Measurements from ENCODE around the gene TSPYL4.

TSPYL4 gene

GRCh38 chr6:116271149-116271708 is 17.4 kb upstream of the TSPYL4 start:
- DNase-seq (ENCODE audit: low read depth in 2 of 2): no peak

- no peak for DNase-seq (ENCODE audit: low read depth in 2 of 2)
Observed at GRCh38 chr6:116268589-116269293, 14.9 kb upstream of the TSPYL4 start.

GRCh38 chr6:116267836-116268588 is 14.1 kb upstream of the TSPYL4 start:
- no peak for DNase-seq (ENCODE audit: low read depth in 2 of 2)

GRCh38 chr6:116266803-116267202 is 12.9 kb upstream of the TSPYL4 start:
- no peak for DNase-seq (ENCODE audit: low read depth in 2 of 2)

GRCh38 chr6:116265041-116265829 is 11.4 kb upstream of the TSPYL4 start:
- DNase-seq (ENCODE audit: low read depth in 2 of 2): no peak

DNA sequence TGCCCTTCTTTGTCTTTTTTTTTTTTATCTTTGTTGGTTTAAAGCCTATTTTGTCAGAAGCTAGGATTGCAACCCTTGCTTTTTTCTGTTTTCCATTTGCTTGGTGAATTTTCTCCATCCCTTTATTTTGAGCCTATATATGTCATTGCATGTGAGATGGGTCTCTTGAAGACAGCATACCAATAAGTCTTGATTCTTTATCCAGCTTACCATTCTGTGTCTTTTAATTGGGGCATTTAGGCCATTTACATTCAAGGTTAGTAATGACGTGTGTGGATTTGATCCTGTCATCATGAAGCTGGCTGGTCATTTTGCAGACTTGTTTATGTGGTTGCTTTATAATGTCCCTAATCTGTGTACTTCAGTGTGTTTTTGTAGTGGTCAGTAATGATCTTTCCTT is 9.5 kb upstream of the TSPYL4 start:
- DNase-seq (ENCODE audit: low read depth in 2 of 2): no peak

GRCh38 chr6:116258520-116258919 is 4.6 kb upstream of the TSPYL4 start:
- no peak for DNase-seq (ENCODE audit: low read depth in 2 of 2)

GRCh38 chr6:116256694-116257093 is 2.8 kb upstream of the TSPYL4 start:
- DNase-seq (ENCODE audit: low read depth in 2 of 2): no peak

DNA sequence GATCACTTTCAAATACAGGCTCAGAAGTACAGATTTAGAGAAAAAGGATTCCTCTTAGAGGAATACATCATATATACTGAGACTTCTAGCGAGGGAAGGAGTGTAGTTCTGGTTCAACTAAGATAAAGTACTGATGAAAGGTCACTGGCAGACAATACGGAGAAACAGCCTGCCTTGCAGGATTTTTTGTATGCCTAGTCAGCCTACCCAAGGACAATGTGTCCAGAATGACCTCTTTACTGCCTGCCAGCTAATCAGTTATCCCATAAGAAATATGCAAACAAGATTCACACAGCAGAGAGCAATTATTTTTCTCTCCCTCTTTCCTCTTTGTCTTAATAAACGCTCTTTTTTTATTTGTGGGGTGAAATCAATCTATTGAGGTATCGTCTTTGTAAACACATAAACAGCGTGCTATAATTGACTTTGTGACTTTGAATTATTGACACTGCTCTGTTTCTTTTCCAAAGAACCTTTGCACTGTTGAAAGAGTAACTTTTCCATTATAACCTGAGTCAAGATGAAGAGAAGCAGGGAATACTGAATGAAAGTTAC is 1.4 kb upstream of the TSPYL4 start:
- no peak for DNase-seq (ENCODE audit: low read depth in 2 of 2)

DNA sequence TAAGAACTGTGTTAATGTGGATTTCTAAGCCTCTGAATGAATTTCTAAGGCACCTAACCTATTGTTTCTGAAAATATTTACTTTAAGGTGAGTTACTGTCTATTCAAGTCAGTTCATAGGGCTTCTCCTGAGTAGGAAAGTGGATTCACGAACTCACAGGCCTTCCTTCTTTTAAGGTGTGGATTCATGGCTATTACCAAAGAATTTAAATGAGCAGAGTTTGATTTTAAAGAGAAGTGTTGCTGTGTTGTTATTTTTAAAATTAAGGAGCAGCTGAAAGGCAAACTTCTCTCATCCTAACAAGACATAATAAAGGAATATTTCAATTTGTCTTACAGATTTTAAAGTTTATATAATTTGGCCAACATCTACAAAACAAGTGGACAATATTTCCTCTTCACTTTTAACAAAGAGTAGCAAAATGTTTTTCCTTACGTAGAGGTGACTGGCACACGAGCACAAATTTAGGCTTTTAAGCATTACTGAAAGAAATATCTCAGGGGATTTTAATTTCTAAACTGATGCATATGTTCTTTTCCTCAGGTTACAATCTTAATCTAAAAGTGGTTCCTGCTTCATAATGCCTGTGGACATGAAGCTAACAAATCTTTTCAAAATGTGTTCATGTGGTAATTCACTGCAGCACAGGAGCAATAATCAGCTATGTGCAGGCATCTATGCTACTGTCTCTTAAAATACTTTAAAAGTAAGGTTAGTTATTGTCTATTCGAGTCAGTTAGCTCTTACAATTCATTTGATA is 602 bp upstream of the TSPYL4 start:
- DNase-seq (ENCODE audit: low read depth in 2 of 2): no peak

- no peak for DNase-seq (ENCODE audit: low read depth in 2 of 2)
Observed at GRCh38 chr6:116253188-116253504, 729 bp downstream of the TSPYL4 start.

DNA sequence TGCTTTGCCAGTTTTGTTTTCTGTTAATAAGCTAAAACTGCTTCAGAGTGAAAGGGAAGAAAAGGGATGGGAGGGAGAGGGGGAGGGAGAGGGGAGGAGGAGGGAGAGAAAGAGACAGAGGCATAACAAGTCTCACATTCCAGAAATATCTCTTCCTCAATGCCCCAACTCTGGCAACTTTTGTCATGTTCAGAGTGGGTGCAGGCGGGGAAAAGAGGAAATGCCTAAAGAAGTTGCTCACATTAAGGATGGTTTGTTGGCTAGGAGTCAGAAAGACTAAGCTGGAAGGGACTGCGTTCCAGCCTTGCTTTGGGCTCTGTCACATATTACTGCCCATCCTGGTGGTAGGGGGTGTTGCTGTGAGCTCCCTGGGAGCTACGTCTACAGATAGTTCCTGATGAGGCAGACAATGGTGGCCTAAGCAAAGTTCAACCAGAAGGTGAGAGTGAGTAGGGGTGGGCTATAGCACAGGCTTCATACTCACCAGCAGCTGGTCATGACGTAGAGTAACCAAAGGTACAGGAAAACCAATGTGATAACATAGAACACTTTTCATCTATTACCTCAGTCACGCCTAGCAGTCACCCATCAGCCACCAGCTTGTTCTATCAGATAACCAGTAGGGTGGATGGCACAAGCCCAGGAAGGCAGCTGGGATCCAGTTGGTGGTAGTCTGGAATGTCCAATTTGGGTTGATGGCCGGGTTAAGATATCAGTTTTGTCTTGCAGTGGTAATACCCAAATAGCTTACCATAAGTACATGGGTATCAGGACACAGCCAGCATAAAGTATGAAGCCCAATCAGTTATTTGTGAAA is 2.1 kb downstream of the TSPYL4 start:
- no peak for DNase-seq (ENCODE audit: low read depth in 2 of 2)

- no peak for DNase-seq (ENCODE audit: low read depth in 2 of 2)
Observed at GRCh38 chr6:116248577-116248976, 5.3 kb downstream of the TSPYL4 start.

DNA sequence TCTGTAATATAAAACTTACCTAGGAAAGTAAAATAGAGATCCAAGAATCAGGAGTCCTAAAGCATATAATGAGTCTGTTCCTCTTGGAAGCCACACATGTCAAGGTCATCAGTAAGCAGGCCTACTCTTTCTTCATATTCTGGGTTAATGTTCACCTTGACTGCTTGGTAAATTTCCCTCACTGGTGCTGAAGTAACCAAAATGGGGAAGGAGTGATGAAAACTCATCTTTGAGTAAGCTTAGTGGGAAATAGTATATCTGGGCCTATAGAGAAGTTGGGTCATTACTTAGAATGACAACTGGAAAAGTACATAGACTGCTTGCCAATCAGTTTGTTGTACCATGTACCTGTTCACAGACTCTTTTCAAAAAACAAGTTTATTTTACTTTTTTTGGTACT is 6.6 kb downstream of the TSPYL4 start:
- DNase-seq (ENCODE audit: low read depth in 2 of 2): no peak

DNA sequence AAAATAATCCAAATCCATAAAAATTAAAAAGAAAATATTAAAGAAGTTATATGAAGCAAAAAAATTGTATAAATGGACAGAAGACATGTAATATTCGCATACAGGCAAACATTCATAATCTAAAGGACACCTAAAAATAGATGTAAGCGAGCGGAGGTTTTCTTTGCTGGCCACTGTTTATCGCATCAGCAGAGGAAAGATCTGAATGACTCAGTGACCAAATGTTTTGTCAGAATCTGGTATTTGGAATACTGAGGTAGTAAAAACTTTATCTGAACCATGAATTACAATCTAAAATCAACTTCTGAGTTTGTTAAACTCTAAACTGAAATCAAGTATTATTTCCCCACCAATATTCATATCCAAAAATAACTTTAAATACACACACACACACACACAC is 7.8 kb downstream of the TSPYL4 start:
- DNase-seq (ENCODE audit: low read depth in 2 of 2): no peak

- DNase-seq (ENCODE audit: low read depth in 2 of 2): no peak
Observed at GRCh38 chr6:116244284-116244683, 9.6 kb downstream of the TSPYL4 start.

GRCh38 chr6:116239856-116240255 is 14.0 kb downstream of the TSPYL4 start:
- no peak for DNase-seq (ENCODE audit: low read depth in 2 of 2)

GRCh38 chr6:116239256-116239655 is 14.6 kb downstream of the TSPYL4 start:
- DNase-seq (ENCODE audit: low read depth in 2 of 2): no peak

GRCh38 chr6:116238083-116238482 is 15.8 kb downstream of the TSPYL4 start:
- no peak for DNase-seq (ENCODE audit: low read depth in 2 of 2)

- no peak for DNase-seq (ENCODE audit: low read depth in 2 of 2)
Observed at GRCh38 chr6:116234689-116235088, 19.2 kb downstream of the TSPYL4 start.
